Transverse colon (tissue), 4 donors: ENCODE measurements around the gene TBX21. TPM values are rescaled to one million over a fixed set of nuclear protein-coding genes. Genes with fewer than 3 reads are reported as not detected.

Experiments used
- DNase-seq: peaks from one replicate; pipeline ENCODE4 v3.0.0-alpha.2; 2019
- H3K27ac ChIP-seq, 4 donors: fragments of 200-600 bp; sonication (generic); 2 replicates each; pipeline ENCODE4 v1.5.1; 2016 to 2018; ENCODE audit warnings: inconsistent platforms in 4 of 4
- H3K27me3 ChIP-seq: fragments of 200-600 bp; sonication (generic); 2 replicates; pipeline ENCODE4 v1.5.1; 2017; ENCODE audit warnings: inconsistent platforms
- H3K36me3 ChIP-seq, 4 donors: fragments of 200-600 bp; sonication (generic); 2 replicates each; pipeline ENCODE4 v1.5.1; 2017 to 2019; ENCODE audit warnings: inconsistent platforms in 4 of 4
- H3K4me1 ChIP-seq, 4 donors: fragments of 200-600 bp; sonication (generic); 2 replicates each; pipeline ENCODE4 v1.5.1; 2017 to 2020; ENCODE audit warnings: inconsistent platforms in 4 of 4
- H3K4me3 ChIP-seq, 4 donors: fragments of 200-600 bp; sonication (generic); 1 replicate in 1 of 4; 2 replicates in 3 of 4; pipeline versions ENCODE4 v1.5.1 to v1.6.1; 2017 to 2019; ENCODE audit warnings: inconsistent platforms in 4 of 4
- H3K9me3 ChIP-seq, 2 donors: fragments of 200-600 bp; sonication (generic); 2 replicates each; pipeline ENCODE4 v1.5.1; 2017 to 2019; ENCODE audit warnings: inconsistent platforms in 2 of 2
- CTCF ChIP-seq, 5 experiments: fragments of 200-600 bp in 3 of 5; fragments of 450-650 bp in 2 of 5; sonication (generic) in 3 of 5; IDR thresholded peaks; 1 replicate in 2 of 5; 2 replicates in 3 of 5; pipeline ENCODE4 v1.5.1; 2016 to 2017; ENCODE audit warnings: antibody characterized with exemption in 5 of 5, inconsistent platforms in 3 of 5, mild to moderate bottlenecking in 2 of 5, moderate library complexity in 1 of 5
- EP300 ChIP-seq: sonication (generic); formaldehyde crosslinking; IDR thresholded peaks from one replicate; pipeline ENCODE4 v1.6.1; 2017; ENCODE audit warnings: antibody characterized with exemption, low read depth
- POLR2A ChIP-seq: fragments of 450-650 bp; IDR thresholded peaks from one replicate; pipeline ENCODE4 v1.6.1; 2016; ENCODE audit warnings: antibody characterized with exemption, mild to moderate bottlenecking, moderate library complexity
- POLR2AphosphoS5 ChIP-seq, 3 donors: sonication (generic); formaldehyde crosslinking; IDR thresholded peaks; one replicate each; pipeline ENCODE4 v1.6.1; 2016; ENCODE audit warnings: antibody characterized with exemption in 3 of 3
- WGBS, 2 donors: methylation state at CpG; one replicate each; pipeline ENCODE4 v1.1.5; 2018; ENCODE audit warnings: low coverage in 1 of 2; 5-methylcytosine and 5-hydroxymethylcytosine counted together
- in situ Hi-C, 4 donors: fragments of 200-750 bp; cut with MboI; loops; one replicate each; pipeline versions ENCODE4 v1.15.0 to v1.15.1; 2017; ENCODE audit warnings: low sequenced_read_pairs in 3 of 4, low pct_ligation_motif_present in 1 of 4, low pct_unique_long_range_greater_than_20kb in 1 of 4
- intact Hi-C: fragments of 100-400 bp; cut with DNase I; formaldehyde crosslinking; loops from one replicate; pipeline ENCODE4 v1.15.1; 2023; ENCODE audit warnings: low total_unique reads
- total RNA-seq, 4 donors: library from RNA; depleted of rRNA; stranded (reverse); fragments of >200 nt; gene quantifications; one replicate each; pipeline ENCODE4 v1.1.0, GENCODE V29; 2016

The TBX21 gene
- total RNA-seq, 4 donors from 2014 or later: 0.27 to 18.3 (median 4.9) TPM; not detected in 1

DNA sequence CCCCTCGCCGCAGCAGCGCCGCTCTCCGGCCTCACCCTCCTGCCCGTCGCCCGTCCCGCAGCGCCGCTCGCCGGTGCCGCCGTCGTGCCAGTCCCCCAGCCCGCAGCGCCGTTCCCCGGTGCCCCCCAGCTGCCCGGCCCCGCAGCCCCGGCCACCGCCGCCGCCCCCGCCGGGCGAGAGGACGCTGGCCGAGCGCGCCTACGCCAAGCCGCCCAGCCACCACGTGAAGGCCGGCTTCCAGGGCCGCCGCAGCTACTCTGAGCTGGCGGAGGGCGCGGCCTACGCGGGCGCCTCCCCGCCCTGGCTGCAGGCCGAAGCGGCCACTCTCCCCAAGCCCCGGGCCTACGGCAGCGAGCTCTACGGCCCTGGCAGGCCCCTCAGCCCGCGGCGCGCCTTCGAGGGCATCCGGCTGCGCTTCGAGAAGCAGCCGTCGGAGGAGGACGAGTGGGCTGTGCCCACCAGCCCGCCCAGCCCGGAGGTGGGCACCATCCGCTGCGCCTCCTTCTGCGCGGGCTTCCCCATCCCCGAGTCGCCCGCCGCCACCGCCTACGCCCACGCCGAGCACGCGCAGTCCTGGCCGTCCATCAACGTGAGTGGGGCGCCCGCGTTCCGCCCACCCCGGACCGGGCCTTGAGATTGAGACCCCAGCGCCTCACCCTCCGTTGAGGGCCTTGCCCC lies 24.0 kb upstream of the TBX21 start:
- H3K4me1 ChIP-seq: peaks cover 0 to 30% (median 8%) of the 10 kb centered on the region in 4 donors
- H3K27me3 ChIP-seq: peaks cover 11% of the 10 kb centered on the region
- H3K27ac ChIP-seq: peak overlapping the region in 1 of 4 donors; percentile 17
- TF ChIP-seq POLR2AphosphoS5 (IDR thresholded peaks at IDR 0.05) (no peak), EP300 (no peak), CTCF (IDR thresholded peaks at IDR 0.05) (no peak), POLR2A (no peak)
- 64% methylated on average over 86 of the region's 89 CpGs; no CpG with 5 or more reads in 1 of the 2 donors for WGBS, 2 donors
- in situ Hi-C loops (no loop called here), intact Hi-C loops (no loop called here)
- peak overlapping the region in 3 of 4 donors; percentile 8 to 36 (median 35) for H3K4me3 ChIP-seq
- H3K36me3 ChIP-seq: no peaks in the 10 kb centered on the region
- no peaks in the 10 kb centered on the region for H3K9me3 ChIP-seq
- no peak for DNase-seq

GRCh38 chr17:47709594-47709993 lies 23.4 kb upstream of the TBX21 start:
- intact Hi-C loops: no loop called here
- WGBS, 2 donors: 92 to 100% methylated on average over 1 to 3 of the region's 3 CpGs

DNA sequence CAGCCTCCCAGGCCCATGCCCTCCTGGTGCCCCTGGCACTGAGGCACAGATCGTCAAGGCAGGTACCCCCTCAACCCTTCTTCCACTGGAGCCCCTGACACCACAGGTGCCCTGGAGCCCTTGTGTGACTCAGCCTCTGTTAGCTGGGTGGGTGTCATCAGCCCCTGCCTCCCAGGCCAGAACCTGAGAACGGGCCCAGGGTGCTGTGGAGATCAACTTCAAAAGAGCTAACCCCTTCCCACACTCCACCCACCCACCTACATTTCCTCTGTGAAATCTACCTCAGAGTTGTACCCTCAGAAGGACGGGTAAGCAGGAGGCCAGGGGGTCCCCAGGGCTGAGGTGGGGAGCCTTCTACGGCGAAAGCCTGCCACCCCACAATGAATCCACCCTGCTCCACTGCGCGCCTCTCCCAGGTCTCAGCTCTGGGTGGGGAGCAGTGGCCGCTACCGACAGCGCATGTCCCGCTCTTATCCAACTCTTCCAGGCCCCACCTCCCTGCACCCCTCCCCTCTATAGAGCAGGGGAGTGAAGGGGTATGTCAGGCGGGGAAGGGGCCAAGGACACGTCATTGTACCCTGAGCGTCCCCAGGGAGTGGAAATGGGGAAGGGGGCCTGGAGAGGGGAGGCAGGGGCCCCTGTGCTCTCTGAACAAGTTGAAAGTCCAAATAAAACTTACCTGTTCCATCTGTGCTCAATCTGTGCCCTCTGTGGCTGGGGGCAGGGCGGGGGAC lies 21.5 kb upstream of the TBX21 start:
- intact Hi-C loops (no loop called here), in situ Hi-C loops (no loop called here)
- Histone ChIP-seq H3K9me3 (no peaks in the 10 kb centered on the region), H3K27me3 (peaks cover 14% of the 10 kb centered on the region), H3K36me3 (no peaks in the 10 kb centered on the region), H3K27ac (no peak overlapping the region), H3K4me3 (no peak overlapping the region), H3K4me1 (peaks cover 0 to 20% (median 6%) of the 10 kb centered on the region in 4 donors)
- TF ChIP-seq CTCF (IDR thresholded peaks at IDR 0.05) (no peak), EP300 (no peak), POLR2A (no peak), POLR2AphosphoS5 (IDR thresholded peaks at IDR 0.05) (no peak)
- 93 to 100% methylated on average over 2 to 15 of the region's 15 CpGs for WGBS, 2 donors
- DNase-seq: no peak

More at GRCh38 chr17:47709594-47709993, 23.4 kb upstream of the TBX21 start:
- peaks cover 0 to 30% (median 8%) of the 10 kb centered on the region in 4 donors for H3K4me1 ChIP-seq
- no peak for DNase-seq
- H3K27ac ChIP-seq: no peak overlapping the region
- peaks cover 11% of the 10 kb centered on the region for H3K27me3 ChIP-seq
- no peak for TF ChIP-seq EP300
- TF ChIP-seq POLR2A: no peak
- TF ChIP-seq POLR2AphosphoS5 (IDR thresholded peaks at IDR 0.05): no peak
- no peak for TF ChIP-seq CTCF (IDR thresholded peaks at IDR 0.05)
- no peaks in the 10 kb centered on the region for H3K9me3 ChIP-seq
- in situ Hi-C loops: no loop called here
- no peaks in the 10 kb centered on the region for H3K36me3 ChIP-seq
- no peak overlapping the region for H3K4me3 ChIP-seq

DNA sequence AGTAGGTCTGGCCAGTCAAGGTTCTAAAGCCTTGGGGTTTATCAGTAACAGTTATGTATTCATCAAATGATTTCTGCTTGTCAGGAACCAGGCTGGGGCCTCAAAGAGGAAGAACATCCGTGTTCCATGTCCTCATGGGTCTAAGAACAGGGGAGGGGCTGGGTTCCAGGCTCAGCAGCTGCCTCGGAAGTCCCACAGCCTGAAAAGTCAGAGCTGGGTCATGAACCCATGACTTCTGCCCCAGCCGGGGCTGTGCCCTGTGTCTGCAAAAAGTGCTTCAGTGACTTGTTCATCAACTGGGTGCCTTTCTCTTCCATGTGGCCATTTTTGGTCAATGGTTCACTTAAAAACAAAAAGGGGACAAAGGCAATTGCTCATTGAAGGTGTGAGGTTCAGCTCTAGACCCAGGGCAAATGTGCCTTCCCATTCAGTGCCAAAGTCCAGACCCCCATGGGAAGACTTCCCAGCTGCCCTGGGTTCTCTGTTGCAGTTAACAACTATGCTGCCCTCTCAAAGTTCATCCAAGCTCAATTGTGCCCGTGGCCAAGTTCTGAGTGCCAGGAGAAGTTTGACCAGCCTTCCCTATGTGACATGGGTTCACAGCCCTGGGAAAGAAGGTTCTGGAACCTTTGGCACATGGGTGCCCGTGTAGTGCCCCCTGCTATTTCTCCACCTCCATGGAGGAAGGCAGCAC lies 20.6 kb upstream of the TBX21 start:
- no peak overlapping the region for H3K27ac ChIP-seq
- in situ Hi-C loops (no loop called here), intact Hi-C loops (no loop called here)

More for the DNA sequence above, 20.6 kb upstream of the TBX21 start:
- Histone ChIP-seq H3K36me3 (no peaks in the 10 kb centered on the region), H3K4me3 (no peak overlapping the region), H3K27me3 (peaks cover 14% of the 10 kb centered on the region), H3K4me1 (peaks cover 0 to 12% (median 2%) of the 10 kb centered on the region in 4 donors), H3K9me3 (no peaks in the 10 kb centered on the region)
- TF ChIP-seq POLR2AphosphoS5 (IDR thresholded peaks at IDR 0.05): no peak
- TF ChIP-seq EP300: no peak
- no peak for TF ChIP-seq POLR2A
- TF ChIP-seq CTCF (IDR thresholded peaks at IDR 0.05): no peak
- WGBS, 2 donors: 69 to 77% methylated on average over 2 to 5 of the region's 5 CpGs
- no peak for DNase-seq
